NCI-H748 (cell line): ENCODE measurements around the gene ZHX3.

Experiments used
- DNase-seq: peaks from one replicate; lab custom pipeline; 2025; ENCODE audit not compliant: unreplicated experiment; lab: John Stamatoyannopoulos, UW

The ZHX3 gene, protein sequence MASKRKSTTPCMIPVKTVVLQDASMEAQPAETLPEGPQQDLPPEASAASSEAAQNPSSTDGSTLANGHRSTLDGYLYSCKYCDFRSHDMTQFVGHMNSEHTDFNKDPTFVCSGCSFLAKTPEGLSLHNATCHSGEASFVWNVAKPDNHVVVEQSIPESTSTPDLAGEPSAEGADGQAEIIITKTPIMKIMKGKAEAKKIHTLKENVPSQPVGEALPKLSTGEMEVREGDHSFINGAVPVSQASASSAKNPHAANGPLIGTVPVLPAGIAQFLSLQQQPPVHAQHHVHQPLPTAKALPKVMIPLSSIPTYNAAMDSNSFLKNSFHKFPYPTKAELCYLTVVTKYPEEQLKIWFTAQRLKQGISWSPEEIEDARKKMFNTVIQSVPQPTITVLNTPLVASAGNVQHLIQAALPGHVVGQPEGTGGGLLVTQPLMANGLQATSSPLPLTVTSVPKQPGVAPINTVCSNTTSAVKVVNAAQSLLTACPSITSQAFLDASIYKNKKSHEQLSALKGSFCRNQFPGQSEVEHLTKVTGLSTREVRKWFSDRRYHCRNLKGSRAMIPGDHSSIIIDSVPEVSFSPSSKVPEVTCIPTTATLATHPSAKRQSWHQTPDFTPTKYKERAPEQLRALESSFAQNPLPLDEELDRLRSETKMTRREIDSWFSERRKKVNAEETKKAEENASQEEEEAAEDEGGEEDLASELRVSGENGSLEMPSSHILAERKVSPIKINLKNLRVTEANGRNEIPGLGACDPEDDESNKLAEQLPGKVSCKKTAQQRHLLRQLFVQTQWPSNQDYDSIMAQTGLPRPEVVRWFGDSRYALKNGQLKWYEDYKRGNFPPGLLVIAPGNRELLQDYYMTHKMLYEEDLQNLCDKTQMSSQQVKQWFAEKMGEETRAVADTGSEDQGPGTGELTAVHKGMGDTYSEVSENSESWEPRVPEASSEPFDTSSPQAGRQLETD

DNA sequence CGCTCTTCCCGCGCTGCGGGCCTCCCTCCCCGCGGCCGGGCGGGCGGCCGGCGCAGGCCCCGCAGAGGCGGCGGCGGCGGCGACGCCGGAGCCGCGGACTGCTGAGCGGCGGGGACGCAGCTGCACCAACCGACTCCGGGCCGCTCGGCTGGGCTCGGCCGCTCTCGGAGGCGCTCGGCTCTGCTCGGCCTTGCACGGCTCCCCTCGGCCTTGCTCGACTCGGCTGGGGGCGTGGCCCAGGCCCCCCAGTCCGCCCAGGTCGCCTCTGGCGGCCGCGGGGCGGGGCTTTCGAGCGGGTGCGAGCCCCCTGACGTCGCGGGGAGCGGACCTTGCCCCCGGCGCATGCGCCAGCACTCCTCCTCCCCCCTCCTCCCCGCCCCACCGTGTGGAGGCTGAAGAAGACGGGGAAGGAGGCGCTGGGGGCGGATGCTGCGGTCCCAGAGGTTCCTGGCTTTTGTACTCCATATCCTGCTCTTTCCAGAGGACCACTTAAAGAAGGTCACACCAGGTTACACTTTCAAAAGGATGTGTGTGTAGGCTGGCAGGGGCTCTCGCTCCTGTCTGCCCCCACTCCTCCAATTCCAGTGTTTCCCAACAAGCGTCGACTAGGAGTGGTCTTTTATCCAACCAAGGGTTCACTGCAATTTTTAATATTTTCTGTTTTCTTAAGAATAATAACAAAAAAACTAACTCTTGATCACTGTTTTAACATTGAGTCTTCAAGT, at the start of gene ZHX3:
Gene ZHX3, minus strand, starts transcription at position 186 of the 725 bp plus-strand sequence. CDS start 112,815 bp downstream, outside the sequence.
- peak; percentile 97 for DNase-seq

DNA sequence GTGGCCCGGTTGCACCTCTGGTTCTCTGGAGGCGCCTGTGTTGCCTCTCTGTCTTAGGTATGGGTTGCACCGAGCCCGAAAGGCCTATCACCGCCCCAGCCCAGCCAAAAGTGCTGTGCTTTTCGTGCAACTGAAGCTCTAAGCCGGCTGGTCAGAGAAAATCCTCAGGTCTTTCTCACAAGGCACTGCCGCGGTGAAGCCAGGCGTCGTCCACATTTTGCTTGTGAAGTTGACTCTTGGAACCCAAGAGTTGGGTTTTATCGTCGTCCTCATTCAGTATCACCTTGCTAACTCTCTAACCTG, 49.8 kb upstream of the ZHX3 start:
- DNase-seq: no peak

DNA sequence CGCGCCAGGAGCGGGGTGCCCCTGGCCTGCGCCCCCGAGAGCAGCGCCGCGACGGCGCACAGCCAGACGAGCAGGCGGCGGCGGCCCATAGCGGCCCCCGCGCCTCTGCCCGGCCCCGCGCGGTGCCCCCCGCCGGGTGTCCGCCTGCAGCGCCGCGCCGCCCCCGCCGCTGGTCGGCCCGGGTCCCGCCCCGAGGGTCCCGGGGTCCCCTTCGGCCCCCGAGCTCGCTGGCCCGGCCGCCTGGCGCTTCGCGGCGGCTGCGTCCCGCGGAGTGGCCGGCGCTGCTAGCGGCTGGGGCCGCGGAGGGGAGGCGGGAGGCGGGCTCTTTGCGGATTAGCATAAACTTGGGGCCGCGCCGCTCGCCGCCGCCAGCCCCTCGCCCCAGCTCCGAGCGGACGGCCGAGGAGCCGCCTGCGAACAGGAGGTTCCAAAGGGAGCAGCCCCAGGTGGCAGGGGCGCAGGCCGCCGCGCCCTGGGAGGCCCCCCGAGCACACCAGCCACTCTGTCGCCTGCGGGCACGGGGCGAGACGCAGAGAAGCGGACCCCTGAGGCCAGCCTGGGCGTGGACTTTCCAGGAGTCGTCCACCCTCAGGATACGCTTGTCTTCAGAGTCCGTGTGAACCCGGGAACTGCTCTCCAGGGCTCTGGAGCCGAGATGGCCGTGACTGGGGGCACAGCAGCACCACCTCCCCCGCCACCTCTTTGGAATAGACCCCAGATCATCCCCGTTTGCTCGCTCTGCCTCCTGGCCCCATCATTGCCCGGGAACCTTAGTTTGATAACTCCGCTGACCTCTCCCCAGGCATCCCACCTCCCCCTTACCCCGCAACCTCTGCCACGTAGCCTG, 49.2 kb upstream of the ZHX3 start, which contains the start of gene EMILIN3:
Gene EMILIN3, minus strand, starts transcription at position 273 of the 847 bp plus-strand sequence. Its CDS starts 184 bp downstream, at position 89.
- peak; percentile 66 for DNase-seq

DNA sequence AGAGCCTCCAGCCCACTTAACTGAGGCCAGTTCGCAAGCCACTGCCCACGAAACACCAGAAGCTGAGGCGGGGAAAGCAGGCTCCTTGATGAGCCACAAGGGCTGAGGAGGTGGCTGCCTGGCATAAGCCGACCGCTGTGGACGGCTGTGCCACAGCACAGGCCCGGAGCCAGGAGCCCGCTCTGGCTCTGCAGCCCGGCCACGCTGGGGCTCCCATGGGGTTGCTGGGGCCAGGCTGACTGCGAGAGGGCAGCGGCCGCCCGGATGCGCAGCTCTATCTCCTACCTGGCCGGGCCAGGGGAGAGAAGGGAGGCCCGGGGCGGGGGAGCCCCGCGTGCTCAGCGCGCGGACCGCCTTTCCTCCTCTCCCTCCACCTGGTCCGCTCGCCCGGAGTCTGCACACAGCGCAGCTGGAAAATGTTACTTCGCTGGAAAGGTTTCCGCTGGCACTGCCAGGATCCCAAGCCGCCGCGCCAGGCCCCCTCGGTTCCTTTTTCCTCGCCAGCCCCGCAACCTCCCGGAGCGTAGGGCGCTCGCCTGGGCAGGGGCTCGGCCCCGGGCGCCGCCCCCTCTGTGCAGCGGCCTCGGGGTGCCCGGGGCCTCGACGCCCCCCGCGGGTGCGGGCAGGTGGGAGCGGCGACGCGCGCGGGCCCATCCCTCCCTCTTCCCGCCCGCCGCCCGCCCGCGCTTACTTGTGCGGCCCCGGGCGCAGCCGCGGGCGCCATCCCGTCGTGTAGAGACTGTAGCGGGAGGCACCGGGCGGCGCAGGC, 48.4 kb upstream of the ZHX3 start:
- peak; percentile 65 for DNase-seq

DNA sequence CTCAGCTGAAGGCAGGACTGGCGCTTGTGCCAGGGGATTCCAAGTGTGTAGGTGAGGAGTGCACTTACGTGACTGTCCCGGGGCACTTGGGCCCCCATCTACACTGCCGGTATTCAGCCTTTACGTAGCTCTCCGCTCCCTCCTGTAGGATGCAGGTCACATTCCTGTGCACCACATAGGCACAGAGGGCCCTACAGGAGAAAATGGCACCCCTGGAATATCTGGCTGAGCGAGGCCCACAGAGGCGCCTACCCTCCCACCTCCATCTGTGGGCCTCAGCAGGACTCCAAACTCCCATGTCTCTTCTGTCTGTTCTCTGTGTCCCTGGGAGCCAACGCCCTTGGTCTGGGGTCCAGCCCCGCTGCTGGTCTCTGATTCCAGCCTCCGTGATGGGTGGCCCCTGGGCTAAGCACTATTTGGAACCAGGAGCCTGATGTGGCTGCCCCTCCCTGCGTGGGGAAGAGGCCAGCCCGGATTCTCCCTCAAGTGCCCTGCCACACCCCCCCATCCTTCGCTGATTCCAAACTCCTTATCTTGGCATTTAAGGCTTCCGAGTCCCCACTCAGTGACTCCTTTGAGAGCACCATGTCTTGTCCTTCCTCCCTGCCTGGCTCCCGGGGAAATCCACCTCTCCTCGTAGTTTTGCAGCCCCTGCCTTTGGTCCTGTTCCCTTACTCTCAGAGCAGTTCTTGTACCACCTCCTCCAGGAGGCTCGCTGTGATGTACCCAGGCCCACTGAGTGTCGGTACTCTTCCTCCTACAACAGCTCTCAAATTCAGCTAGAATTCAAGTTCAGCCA, 47.6 kb upstream of the ZHX3 start:
- DNase-seq: no peak

DNA sequence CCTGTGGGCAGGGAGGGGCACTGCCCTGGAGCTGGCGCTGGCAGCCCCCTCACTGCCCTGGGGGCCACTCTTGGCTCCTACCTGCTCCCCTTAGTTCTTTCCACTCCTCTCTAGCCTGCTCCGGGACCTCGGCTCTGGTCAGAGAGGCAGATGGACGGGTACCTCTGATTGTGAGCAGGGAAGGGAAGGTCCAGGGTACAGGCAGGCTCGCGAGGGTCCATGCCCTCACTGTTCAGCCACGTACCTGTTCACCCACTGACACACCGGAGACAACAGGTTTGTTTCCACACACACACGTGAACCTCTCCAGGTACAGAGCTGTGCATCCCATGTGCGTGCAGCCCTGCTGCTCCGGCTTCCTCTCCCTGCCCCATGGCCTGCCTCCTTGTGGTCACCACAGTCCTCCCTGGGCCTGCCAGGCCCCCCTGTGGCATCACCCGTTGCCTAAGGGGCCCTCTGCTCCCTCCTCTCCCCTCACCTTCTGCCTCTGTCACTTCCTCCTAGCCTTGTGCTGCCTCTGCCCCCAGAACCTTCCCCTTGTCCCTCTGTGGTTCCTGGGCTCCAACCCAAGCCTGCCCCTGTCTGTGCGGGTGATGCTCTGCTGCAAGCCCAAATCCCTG, 46.8 kb upstream of the ZHX3 start:
- no peak for DNase-seq

DNA sequence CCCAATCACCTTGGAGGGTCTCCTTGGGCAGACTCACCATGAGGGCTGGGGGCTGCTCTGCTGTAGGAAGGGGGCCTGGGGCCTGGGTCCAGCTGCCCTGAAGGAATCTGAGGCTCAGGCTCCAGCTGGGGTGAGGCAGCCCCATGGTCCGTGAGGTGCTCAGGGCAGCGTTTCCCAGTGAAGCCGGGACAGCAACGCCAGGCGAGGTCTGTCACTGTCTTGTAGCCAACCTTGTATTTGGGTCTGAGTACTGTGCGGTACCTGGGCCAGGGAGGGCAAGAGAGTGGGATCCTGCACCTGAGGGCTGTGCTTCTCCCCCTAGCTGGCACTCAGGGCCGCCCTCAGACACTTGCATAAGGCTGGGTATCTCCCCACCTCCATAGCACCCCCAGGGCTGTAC, 46.1 kb upstream of the ZHX3 start:
- no peak for DNase-seq

DNA sequence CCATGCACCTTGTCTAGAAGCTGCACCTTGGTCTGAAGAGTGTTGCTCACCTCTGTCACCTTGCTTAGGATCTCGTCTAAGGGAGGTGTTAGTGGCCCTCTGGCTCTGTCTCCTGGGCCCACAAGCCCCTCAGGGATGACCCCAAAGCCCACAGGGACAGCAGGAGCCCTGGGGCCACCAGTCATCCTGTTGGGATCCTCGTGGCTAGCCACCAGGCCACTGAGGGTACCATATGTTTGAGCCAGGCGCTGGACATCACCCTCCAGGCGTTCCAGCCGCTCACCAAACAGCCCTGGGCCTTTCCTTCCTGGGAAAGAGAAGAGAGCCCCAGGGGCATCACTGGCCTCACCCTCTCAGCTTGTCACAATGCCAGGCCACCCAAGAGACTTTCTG, 45.2 kb upstream of the ZHX3 start:
- no peak for DNase-seq

DNA sequence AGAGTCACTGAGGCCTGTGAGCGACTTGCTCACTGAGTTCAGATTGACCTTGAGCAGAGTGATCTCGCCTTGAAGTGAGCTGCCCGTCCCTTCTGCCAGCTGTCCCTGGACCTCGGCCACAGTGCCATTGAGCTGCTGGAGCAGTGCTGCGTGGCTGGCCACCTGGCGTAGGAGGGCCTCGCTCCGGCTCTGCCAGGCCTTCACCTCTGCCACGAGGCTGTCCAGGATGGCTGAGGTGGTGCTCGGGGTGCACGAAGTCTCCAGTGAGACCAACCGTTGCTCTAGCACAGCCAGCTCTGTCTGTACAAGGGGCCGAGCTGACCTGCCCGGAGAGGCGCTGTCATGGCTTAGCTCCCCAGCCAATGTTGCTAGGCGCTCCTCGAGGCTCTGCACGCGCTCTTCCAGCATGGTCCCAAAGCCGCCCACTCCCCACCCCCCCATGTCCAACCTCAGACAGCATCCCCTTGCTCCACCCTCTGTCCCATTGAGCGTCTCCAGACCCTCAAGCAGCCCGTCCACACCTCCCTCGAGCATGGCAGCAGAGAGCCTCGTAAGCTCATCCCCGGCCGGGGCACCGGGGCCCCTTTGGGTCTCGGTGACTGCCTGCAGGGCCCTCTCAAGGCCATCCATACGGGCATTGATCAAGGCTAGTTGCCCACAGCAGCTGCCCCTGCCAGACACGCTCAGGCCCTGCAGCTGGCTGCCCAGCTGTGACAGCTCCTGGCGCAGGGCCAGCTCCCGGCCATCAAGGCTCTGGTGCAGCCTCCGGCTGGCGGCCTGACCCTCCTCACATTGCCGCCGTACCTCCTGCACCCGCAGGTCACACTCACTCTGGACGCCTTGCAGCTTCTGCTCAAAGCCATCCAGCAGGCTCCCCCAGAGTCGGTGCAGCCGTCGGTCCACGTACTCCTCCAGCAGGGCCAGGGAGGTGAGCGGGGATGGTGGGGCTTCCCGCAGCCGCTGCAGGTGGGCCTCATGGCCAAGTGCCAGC, 44.5 kb upstream of the ZHX3 start:
- DNase-seq: peak; percentile 58

DNA sequence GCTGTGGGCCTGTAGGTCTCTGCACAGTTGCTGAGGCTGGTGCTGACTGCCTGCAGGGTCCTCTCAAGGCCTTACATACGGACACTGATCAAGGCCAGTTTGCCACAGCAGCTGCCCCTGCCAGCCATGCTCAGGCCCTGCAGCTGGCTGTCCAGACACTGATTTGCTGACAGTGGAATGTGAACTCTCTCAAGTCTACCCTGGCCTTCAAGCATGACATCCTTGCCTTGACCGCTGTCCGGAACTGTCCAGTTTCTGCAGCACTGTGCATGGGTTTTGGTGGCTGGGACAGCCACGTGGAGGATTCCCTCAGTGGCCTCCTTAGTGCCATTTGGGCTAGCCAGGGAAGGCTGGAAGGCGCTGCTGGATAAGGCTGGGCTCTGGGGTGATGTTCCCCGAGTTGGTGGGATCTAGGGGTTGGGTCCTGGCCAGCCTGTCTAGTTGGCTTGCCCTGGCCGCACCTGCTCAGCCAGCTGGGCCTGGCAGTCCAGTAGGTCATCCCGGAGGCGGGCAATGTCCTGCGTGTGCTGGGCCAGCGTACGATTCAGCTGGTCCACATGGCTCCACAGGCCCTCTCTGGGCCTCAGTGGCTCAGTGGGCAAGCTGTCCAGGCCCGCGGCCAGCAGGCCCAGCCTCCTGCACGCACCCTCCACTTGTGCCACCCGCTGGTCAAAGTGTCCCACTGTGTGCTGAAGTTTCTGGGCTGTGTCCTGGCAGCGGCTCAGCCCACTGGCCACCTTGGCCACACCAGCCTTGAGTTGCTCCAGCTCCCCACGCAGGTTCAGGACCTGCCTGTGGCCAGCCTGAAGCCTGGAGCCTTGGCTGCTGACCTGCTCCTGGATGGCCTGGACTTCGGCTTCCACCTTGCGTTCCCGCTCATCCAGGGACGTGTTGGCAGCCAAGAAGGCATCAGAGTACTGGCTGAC, 43.6 kb upstream of the ZHX3 start:
- DNase-seq: no peak

DNA sequence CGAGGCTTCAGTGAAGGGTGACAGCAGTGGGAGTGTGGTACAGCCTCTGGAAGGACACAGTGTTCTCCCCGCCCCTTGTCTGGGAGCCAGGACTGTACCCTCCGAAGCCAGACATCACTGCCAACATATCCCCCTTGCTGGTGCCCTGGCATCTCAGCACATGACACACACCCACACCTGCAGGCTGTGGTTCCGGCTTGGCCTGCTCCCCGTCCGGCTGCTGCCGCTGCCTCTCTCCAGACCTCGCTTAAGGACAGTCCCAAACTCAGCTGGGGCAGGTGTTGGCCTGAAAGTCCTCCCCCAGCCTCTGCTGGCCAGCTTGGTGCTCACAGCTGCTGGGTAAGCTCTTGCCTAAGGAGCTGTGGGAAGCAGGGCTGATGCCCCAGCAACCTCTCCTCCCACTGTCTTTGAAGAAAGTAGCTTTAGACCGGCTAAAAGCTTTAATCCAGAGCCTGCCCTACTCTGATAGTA, 42.0 kb upstream of the ZHX3 start:
- no peak for DNase-seq

DNA sequence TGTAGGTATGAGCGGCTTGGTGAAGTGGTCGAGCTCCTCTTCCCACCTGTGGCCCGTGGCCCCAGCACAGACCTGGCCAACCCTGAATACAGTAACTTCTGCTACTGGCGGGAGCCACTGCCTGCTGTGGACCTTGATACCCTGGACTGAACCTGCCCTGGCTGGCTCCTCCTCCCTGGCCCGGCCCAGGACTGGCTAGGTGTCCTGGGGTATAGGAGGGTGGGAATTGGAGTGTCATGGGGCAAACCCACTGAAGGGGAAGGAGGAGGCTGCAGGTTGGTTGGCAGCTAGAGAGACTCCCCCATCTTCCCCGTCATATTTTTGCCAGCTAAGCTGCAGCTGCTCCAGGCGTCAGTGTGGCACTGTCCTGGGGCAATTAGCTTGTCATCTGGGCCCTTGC, 41.2 kb upstream of the ZHX3 start:
- DNase-seq: no peak

DNA sequence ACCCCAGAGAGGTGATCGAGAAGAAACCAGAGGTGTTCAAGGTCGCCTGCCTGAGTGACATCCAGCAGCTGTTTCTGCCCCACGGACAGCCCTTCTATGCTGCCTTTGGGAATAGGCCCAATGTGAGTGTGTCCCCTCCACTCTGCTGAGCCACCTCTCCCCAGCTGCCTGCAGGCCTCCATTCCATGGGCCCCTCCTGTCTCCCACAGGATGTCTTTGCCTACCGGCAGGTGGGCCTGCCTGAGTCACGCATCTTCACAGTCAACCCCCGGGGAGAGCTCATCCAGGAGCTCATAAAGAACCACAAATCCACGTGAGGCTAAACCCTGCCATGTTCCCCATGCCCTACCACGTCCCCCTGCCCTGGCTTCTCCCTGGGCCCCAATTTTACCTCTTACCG, 40.7 kb upstream of the ZHX3 start:
- DNase-seq: no peak

DNA sequence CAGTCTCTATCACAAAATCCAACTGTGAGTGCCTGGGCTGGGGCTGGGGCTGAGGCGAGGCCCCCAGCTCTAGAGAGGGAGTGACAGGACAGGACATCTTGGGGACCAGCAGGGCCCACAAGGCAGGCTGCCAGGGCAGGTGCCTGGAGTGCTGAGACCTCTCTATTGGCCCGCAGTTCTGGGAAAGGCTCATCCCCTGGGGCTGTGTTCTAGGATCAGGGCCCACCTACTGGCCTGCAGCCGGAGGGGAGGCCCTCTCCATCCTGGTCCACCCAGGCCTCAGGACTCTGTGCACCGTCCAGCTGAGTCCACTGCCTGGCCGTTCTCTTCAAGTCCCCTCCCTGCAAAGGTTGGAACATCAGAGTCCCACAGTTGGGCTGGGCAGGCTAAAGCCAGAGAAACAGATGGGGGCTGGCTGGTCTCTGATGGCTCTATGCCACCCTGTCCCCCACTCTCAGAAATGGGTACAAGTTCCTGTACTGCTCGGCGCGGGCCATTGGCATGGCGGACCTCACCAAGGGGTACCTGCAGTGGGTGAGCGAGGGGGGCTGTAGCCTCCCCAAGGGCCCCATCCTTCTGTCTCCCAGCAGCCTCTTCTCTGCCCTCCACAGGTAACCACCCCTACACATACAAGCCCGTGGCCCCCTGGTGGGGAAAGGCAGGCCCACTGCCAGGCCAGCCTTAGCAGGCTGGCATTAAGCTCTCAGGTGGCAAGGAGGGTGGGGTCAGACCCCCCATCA, 40.1 kb upstream of the ZHX3 start:
- DNase-seq: no peak

DNA sequence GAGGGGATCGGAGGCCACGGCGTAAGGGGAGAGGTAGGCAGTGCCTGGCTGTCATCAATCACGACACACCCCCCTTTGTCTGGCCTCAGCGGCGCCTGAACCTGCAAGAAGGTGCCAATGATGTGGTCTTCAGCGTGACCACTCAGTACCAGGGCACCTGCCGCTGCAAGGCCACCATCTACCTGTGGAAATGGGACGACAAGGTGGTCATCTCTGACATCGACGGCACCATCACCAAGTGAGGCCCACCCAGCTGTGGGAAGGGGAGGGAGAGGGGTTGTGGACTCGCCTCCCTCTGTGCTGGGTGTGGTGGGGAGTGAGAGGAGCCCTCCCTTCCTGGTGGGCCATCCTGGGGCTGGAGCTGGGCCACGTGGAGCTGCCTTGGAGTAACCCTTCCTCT, 39.4 kb upstream of the ZHX3 start:
- no peak for DNase-seq
